GM18867 (cell line): ENCODE measurements around the gene TPI1.

Experiments used
- ATAC-seq: cut with Tn5 transposase; IDR thresholded peaks from one replicate; pipeline ENCODE4 v1.9.1; 2021; ENCODE audit warnings: mild to moderate bottlenecking, moderate library complexity; ENCODE audit not compliant: unreplicated experiment

The TPI1 gene

DNA sequence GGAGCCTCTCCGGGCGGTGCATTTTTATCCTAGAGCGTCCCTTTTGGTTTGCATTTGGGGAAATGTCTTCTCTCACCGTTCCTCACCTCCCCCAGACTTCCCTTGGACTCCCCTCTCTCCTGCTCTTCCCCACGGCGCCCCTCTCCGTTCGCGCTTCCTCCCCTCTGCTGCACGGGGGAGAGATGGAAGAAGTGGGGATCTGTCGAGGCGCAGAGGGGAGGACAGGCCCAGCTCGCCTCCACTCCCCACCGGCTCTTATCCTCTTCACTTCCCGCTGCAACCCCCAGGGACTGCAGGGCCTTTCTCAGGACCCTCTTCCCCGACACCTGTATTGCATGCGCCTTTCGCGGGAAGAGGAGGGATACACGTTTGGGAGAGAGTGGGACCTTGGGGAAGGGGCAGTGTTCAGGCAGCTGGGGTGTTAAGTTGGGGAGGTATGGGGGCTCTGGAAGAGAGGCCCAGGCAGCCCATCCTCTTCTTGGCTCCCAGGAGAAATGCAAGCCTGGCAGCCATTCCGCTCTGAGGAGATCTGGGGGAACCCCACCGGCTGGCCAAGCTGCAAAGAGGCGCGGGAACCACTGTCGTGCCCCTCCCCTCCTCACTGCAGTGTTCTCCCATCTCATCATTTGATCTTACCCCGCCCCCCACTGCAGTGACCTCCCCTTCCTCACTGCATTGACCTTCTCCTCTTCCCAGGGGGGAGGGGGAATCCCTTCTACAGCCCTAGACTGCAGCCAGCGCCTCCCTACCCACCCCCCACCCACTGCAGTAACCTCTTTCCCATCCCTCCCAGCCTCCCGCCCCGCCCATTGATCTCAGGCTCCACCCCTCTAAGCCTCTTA is 47.8 kb downstream of the TPI1 start:
- no peak for ATAC-seq

DNA sequence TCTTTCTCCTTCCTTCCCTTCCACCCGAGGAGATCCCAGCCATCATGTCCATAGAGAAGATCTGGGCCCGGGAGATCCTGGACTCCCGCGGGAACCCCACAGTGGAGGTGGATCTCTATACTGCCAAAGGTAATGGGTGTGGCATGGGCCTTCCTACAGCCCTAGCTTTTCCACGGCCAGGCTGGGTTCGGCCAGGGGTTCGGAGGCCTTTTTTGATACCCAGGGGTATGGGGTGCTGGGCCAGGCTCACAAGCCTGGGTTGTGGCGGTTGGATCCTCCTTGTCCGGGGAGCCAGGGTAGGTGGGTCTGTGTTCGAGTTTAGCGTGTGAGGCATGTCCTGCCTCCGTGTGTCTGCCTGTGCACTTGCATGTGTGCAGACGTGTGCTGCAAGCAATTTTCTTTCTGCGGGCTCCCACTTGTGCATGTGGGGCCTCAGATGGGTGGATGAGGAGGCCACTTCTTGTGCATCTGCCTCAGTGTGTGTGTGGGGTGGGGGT is 48.5 kb downstream of the TPI1 start:
- ATAC-seq: no peak

DNA sequence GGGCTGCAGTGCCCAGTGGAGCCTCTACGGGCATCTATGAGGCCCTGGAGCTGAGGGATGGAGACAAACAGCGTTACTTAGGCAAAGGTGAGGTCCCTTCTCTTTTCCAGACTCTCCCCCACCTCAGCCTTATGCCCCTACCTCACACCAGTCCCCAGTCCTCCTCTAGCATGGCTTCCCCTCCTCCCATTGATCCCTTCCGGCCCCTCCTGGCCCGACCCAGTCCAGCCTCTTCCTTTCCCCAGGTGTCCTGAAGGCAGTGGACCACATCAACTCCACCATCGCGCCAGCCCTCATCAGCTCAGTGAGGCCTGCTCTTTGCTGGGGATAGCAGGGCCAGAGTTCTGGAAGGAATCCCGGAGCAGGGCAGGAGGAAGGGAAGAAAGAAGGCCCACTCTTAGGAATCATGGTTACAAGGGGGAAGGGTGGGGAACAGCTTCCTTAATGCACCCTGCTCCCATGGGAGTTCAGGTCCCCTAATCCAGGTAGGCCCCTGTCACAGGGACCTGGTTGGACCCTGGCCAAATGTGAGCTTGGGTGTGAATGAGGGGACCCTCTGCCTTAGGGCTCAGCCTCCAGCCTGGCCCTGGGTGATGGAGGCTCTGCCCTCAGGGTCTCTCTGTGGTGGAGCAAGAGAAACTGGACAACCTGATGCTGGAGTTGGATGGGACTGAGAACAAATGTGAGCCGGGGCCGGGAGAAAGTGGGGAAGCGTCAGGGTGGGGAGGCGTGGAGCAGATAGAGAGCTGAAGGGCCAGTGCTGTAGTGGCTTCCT is 49.3 kb downstream of the TPI1 start:
- no peak for ATAC-seq

DNA sequence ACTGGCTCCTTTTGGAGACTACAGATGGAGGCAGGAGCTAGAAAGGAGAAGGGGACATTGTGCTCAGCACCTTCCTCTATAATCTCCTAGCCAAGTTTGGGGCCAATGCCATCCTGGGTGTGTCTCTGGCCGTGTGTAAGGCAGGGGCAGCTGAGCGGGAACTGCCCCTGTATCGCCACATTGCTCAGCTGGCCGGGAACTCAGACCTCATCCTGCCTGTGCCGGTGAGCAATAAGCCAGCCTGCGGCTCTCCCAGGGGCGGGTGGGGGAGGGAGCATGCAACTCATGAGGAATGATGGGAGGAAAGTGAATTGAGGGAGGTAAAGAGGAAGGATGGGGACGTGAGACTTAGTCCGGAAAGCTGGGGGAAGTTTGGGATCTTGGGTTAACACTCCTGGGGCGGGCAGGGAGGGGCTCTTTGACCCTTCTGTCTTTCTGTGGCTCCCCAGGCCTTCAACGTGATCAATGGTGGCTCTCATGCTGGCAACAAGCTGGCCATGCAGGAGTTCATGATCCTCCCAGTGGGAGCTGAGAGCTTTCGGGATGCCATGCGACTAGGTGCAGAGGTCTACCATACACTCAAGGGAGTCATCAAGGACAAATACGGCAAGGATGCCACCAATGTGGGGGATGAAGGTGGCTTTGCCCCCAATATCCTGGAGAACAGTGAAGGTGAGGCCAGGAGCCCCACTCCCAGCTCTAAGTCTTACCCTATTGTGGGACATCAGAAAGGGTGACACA is 50.3 kb downstream of the TPI1 start:
- no peak for ATAC-seq

DNA sequence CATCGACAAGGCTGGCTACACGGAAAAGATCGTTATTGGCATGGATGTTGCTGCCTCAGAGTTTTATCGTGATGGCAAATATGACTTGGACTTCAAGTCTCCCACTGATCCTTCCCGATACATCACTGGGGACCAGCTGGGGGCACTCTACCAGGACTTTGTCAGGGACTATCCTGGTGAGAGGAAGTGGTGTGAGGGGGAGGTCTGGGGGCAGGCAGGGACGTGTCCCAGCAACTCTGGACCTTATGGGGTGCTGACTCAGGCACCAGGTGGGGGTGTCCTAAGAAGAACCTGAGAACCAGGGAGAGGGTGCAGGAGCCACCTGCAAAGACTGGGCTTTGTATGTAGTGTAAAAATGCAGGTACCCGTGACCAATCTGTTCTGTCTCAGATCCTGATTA is 52.3 kb downstream of the TPI1 start:
- no peak for ATAC-seq
